Measurements from ENCODE around the gene CCDC121. TPM values are rescaled to one million over a fixed set of nuclear protein-coding genes. Genes with fewer than 3 reads are reported as not detected.

Gene CCDC121
- polyA plus RNA-seq, 1 donor, result 5.4 TPM

- peak; percentile 83 to 89 for DNase-seq
- H3K36me3 ChIP-seq (ENCODE audit: control insufficient read depth, insufficient read depth, low read length), result no peaks in the 10 kb centered on the region
- peaks cover 4% of the 10 kb centered on the region for H3K27me3 ChIP-seq (ENCODE audit: control insufficient read depth, insufficient read depth, low read length)
- peak within 1 kb of the TSS; percentile 17 for H3K27ac ChIP-seq (ENCODE audit: low read length)
- peaks cover 6% of the 10 kb centered on the region for H3K4me1 ChIP-seq (ENCODE audit: control insufficient read depth, insufficient read depth, low read length)
- peak within 1 kb of the TSS; percentile 61 for H3K4me3 ChIP-seq (ENCODE audit: low read length)
- no peaks in the 10 kb centered on the region for H3K9me3 ChIP-seq (ENCODE audit: control insufficient read depth, low read depth, low read length)
- 4% methylated on average over 3 of the region's 38 CpGs for WGBS (ENCODE audit: insufficient coverage, low lambda C conversion rate)
These were observed 46.0 kb downstream of the CCDC121 start, which contains the start of gene ZNF512 for GRCh38 chr2:27582695-27583389. Gene ZNF512, plus strand, starts transcription at chr2:27583042. Its CDS starts 71 bp downstream, at chr2:27583113.

GRCh38 chr2:27582129-27582694, 46.6 kb downstream of the CCDC121 start:
- WGBS (ENCODE audit: insufficient coverage, low lambda C conversion rate), result no CpG with 5 or more reads among the region's 16 CpGs
- H3K4me3 ChIP-seq (ENCODE audit: low read length), result peak overlapping the region; percentile 61
- H3K27ac ChIP-seq (ENCODE audit: low read length), result no peak overlapping the region
- H3K9me3 ChIP-seq (ENCODE audit: control insufficient read depth, low read depth, low read length), result no peaks in the 10 kb centered on the region
- peak in 1 of 2 donors; percentile 24 for DNase-seq
- H3K4me1 ChIP-seq (ENCODE audit: control insufficient read depth, insufficient read depth, low read length), result peaks cover 6% of the 10 kb centered on the region
- peaks cover 4% of the 10 kb centered on the region for H3K27me3 ChIP-seq (ENCODE audit: control insufficient read depth, insufficient read depth, low read length)
- H3K36me3 ChIP-seq (ENCODE audit: control insufficient read depth, insufficient read depth, low read length), result no peaks in the 10 kb centered on the region

- DNase-seq, result no peak
- Histone ChIP-seq H3K9me3 (ENCODE audit: control insufficient read depth, low read depth, low read length) (no peaks in the 10 kb centered on the region), H3K36me3 (ENCODE audit: control insufficient read depth, insufficient read depth, low read length) (no peaks in the 10 kb centered on the region), H3K4me3 (ENCODE audit: low read length) (no peak overlapping the region), H3K27me3 (ENCODE audit: control insufficient read depth, insufficient read depth, low read length) (peaks cover 4% of the 10 kb centered on the region), H3K4me1 (ENCODE audit: control insufficient read depth, insufficient read depth, low read length) (peaks cover 6% of the 10 kb centered on the region), H3K27ac (ENCODE audit: low read length) (no peak overlapping the region)
- no CpG with 5 or more reads among the region's 19 CpGs for WGBS (ENCODE audit: insufficient coverage, low lambda C conversion rate)
These were observed 47.2 kb downstream of the CCDC121 start for GRCh38 chr2:27581417-27582128.

Other genes with a start within 250 kb of the CCDC121 start
- 23.1 TPM for gene ZNF513, start 248.3 kb downstream of the CCDC121 start, polyA plus RNA-seq
- gene PPM1G, start 219.4 kb downstream of the CCDC121 start, polyA plus RNA-seq, result 66.4 TPM
- 89.0 TPM for gene NRBP1, start 200.4 kb downstream of the CCDC121 start, polyA plus RNA-seq
- gene KRTCAP3, start 186.6 kb downstream of the CCDC121 start, polyA plus RNA-seq, result 55.5 TPM
- gene IFT172, start 139.3 kb downstream of the CCDC121 start, polyA plus RNA-seq, result 30.7 TPM
- 4.2 TPM for gene FNDC4, start 133.8 kb downstream of the CCDC121 start, polyA plus RNA-seq
- gene GCKR, start 132.2 kb downstream of the CCDC121 start, polyA plus RNA-seq, result 2.9 TPM
- 36.7 TPM for gene ZNF512, start 46.0 kb downstream of the CCDC121 start, polyA plus RNA-seq
- gene GPN1, start within 50 bp of the CCDC121 start, polyA plus RNA-seq, result 41.5 TPM
- gene SUPT7L, start 34.6 kb upstream of the CCDC121 start, polyA plus RNA-seq, result 49.6 TPM
- 23.5 TPM for gene SLC4A1AP, start 34.9 kb upstream of the CCDC121 start, polyA plus RNA-seq
- gene MRPL33, start 142.7 kb upstream of the CCDC121 start, polyA plus RNA-seq, result 126 TPM

All from large intestine (tissue), 3 donors.